H4 (cell line): ENCODE results near the gene POLA2. TPM values are rescaled to one million over a fixed set of nuclear protein-coding genes. Genes with fewer than 3 reads are reported as not detected.
"Not testable (repeated sequence)": the region's sequence is repeated elsewhere in the genome, so short reads cannot be mapped to it uniquely, and the experiment has no call there.

ENCODE experiments used
- DNase-seq: peaks from one replicate; pipeline ENCODE4 v3.0.0-alpha.2; 2015; ENCODE audit warnings: low spot score
- total RNA-seq: library from RNA; depleted of rRNA; stranded (reverse); fragments of >200 nt; shearing (Covaris generic); gene quantifications from 2 replicates; pipeline ENCODE4 v1.2.3, GENCODE V29; 2014; rRNA removed

Gene POLA2
- total RNA-seq, result 33.0 and 40.9 TPM in 2 replicates

GRCh38 chr11:65261591-65262380 is at the start of gene POLA2:
Gene POLA2 (plus strand): TSS chr11:65261962. CDS start chr11:65262293, 331 bp downstream.
- DNase-seq, result peak; percentile 88

- DNase-seq, result no peak
Measured at GRCh38 chr11:65212226-65212801, 49.4 kb upstream of the POLA2 start.

- DNase-seq, result no peak
Measured at GRCh38 chr11:65213322-65214211, 48.2 kb upstream of the POLA2 start.

GRCh38 chr11:65214212-65214845 is 47.4 kb upstream of the POLA2 start:
- DNase-seq, result no peak

GRCh38 chr11:65215441-65216076 is 46.2 kb upstream of the POLA2 start:
- no peak for DNase-seq

- no peak for DNase-seq
Measured at GRCh38 chr11:65216830-65217229, 44.9 kb upstream of the POLA2 start.

- DNase-seq, result no peak
Measured at GRCh38 chr11:65217441-65218423, 44.0 kb upstream of the POLA2 start.

GRCh38 chr11:65218446-65218845 is 43.3 kb upstream of the POLA2 start:
- no peak for DNase-seq

- no peak for DNase-seq
Measured at GRCh38 chr11:65219930-65220213, 41.9 kb upstream of the POLA2 start.

GRCh38 chr11:65221026-65221425 is 40.7 kb upstream of the POLA2 start:
- DNase-seq, result no peak

GRCh38 chr11:65223011-65223410 is 38.8 kb upstream of the POLA2 start:
- no peak for DNase-seq

- peak; percentile 33 for DNase-seq
Measured at GRCh38 chr11:65224930-65225278, 36.9 kb upstream of the POLA2 start.

- DNase-seq, result no peak
Measured at GRCh38 chr11:65225279-65226102, 36.3 kb upstream of the POLA2 start.

- no peak for DNase-seq
Measured at GRCh38 chr11:65226103-65226442, 35.7 kb upstream of the POLA2 start.

GRCh38 chr11:65227879-65228278 is 33.9 kb upstream of the POLA2 start:
- no peak for DNase-seq

GRCh38 chr11:65236194-65237059 is 25.3 kb upstream of the POLA2 start:
- no peak for DNase-seq

GRCh38 chr11:65238302-65238701 is 23.5 kb upstream of the POLA2 start:
- DNase-seq, result not testable (repeated sequence)

- no peak for DNase-seq
Measured at GRCh38 chr11:65241134-65241533, 20.6 kb upstream of the POLA2 start.

GRCh38 chr11:65241692-65242091 is 20.1 kb upstream of the POLA2 start:
- DNase-seq, result no peak
